Measurements from ENCODE around the gene ATP2B1.
"Not testable (repeated sequence)": the region's sequence is repeated elsewhere in the genome, so short reads cannot be mapped to it uniquely, and the experiment has no call there.

ATP2B1 gene

DNA sequence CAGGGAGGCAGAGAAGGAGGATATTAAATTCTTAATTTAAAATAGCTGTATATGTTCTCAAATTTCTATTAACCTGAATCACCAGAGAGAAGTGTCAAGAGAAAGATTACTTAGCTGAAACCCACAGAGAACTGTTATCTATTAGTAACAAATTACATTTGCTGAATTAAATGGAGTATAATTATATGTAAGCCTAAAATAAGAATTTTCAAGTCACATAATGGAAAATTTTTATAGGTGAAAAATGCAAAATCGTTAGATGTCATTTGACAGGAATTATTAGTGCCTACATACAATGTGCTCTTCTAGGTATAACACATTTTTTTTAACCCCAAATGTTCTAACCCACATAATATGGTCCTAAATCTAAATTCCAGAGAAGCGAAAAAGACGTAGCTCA, 4.1 kb upstream of the ATP2B1 start:
- no peak for DNase-seq

DNA sequence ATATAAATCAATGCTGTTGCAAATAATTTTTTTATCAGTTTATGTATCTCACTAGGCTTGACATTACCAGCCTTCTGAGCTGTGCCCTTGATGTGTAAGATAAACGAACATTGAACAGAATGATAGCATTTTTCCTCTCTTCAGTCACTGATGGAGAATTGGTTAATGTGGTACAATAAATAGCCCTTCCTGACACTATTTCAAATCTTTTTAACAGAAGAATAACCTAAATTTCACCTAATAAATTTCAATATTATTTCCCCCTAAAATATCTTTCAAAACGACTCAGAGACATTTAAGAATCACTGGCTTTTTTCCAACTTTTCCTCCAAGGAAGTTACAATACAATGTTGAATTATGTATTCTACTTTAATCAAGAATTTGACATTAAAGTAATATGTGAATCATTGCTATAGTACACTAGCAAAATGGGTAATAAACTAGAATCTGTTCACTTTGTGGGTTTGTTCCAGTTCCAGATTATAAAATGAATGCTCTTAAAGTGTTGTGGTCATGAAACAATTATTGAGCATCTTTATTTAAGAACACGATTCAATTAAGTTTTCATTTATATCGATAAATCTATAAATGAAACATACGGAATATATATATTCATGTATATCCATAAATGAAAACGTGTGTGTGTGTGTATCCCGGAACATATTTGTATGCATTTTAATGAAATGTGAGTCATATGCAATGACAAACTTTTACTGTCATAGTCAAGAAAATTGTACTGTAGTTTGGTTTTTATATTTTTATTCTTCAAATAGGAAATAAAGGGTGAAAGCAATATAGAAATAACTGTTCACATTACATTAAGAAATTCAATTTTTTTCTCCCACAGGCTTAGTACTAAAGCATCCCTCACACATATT, 2.5 kb upstream of the ATP2B1 start:
- DNase-seq: no peak

DNA sequence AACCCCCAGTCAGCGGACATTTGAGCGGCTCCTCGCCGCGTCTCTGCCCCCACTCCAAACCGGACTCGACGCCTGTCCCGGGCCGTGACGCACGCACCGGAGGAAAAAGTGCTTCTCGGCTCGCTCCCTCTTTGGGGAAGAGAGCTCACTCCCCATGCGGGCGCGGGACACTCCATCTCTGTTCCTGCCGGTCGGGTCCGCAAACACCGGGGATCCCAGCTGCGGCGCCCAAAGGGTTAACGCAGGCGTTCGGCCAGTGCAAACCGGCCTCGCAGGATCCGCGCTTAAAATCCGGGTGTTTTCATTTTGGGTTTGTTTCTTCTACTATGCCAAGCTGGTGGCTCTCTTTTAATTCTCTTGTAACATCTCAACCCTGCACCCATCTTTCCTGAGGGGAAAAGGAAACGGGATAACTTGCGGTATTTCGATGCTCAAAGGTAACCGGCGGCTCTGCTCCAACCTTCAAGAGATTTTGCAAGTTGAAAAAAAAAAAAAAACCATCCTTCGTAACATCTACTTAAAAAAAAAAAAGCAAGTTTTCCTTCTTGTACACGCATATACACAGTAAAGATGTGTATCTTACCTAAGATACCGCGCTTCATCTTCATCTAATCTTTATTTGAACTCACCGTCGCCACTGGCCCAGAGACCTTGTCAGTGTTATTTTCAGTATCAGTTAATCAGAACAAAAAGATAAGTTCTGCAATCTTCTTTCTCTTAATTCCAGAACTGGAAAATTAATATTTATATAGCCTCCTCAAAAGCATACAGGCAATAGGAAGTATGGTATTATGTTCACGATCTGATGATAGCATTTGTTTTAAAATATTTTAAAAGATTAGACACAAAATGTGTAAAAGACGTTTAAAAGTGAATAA, 1.6 kb upstream of the ATP2B1 start:
- peak; percentile 58 for DNase-seq

DNA sequence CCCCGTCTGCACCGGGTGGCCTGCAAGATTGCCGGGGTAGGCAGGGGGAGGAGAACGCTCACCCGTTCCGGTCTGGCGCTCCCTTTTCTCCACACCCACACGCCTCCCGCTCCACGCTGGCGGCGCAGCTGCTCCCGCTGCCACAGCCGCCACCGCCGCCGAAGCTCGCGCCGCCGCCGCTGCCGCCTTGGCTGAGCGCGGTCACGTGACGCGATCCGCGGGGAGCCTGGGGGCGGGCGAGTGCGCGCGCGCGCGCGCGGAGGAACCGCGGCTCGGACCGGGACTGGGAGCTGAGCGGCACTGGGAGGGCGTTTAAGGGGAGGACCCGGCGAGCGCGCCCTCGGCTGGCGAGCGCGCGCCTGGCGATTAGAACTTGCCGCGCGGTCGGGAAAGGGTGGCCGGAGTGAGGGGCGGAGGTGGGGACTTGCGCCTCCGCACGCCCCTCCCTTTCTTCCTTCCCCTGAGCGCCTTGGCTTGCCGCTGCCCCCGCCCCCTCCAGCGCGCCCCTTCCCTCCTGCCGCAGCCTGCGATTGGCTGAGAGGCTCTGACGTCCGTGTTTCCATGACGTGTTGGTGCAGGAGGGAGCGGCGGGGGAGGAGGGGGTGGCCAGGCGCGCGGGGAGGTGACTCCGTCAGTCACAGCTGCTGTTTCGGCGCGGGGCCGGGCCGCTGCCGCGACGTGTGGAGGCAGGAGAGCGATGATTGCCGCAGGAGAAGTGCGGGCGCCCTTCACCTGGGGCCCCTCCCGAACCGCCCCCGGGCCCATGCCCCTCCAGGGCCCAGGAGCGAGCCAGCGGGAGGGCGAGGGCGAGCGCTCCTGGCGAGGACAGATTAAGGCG, 738 bp upstream of the ATP2B1 start:
- peak; percentile 99 for DNase-seq

DNA sequence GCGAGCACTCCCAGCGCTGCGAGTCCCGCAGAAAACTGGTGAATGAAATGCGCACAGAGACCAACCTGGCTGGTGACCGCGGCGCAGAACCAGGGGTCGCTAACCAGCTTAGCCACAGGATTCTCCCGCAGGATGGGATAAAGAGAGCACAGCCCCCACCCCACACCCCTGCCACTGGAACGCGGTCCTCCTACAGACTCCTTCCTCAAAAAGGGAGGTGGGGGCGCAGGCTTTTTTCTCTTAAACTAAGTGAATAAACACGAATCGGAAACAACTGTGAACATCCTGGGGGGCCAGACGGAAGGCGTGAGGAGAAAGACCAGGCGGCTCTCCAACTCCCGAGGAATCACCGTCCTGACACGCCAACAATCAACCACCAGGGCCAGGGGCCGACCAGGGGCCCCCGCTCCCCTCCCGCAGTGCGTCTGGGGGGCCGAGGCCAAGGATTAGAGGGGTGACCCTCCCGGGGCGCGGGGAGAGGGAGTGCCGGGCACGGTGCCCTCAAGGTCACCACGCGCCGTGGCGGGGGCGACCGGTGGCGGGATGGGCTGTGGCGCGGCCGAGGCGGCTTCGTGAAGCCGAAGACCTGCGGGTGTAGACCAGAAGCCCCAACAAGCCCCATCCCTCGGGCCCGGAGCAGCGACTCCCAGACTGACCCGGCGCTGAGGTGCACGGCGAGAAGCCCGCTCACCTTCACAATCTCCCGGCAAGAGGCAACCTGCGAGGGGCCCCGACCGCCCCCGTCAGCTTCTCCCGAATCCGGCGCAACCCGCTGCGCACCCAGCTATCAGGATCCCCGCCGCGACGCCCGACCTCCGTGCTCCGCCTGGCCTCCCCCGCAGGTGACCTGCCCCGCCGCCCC, 704 bp downstream of the ATP2B1 start:
- peak; percentile 28 for DNase-seq

DNA sequence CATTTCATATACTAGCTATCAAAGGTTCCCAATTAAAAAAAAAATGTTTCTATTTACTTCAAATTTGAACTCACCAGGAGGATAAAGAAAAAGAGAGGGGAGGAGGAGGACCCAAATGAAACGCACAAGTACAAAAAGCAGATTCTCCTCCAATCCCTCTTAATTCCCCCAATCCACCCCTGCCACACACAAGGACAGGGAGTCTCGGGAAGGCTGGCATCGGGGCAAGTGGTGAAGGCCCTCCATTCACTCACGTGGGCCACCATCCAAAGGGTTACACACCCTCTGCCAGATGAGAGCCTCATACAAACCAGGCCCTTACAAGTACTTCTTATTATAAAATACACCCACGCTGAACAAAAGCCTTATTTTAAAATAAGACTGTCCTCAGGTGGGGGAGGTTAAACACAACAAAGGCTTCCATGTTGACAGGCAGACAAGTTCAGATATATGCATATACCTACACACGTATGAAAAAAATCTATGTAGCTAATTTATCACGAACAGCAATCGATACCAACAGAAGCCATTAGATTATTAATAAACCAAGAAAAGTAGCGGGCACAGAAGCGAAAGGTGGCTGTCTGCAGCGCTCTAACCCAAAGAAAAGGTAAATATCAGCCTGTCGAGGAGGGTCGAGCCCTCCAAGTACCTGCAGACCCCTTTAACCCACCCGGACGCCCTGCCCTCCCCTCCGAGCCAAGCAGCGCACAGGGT, 1.5 kb downstream of the ATP2B1 start:
- DNase-seq: peak; percentile 37

DNA sequence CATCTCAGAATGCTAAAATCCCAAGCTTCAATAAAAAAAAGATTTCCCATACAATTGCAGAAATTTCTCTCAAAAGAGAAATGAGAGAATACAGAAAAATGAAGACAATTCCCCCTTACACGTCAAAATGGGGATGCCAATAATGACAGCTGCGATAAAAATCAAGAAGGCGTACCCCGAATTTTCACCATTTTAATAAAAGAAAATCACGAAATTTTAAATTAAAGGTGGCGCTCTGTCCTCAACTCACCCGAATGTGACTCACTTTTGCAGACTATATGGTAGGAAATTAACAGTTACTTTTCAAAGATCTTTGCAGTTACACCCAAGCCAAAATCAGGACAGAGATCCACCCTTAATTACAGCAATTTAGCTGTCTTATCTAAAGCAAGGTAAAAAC, 2.1 kb downstream of the ATP2B1 start:
- DNase-seq: no peak

DNA sequence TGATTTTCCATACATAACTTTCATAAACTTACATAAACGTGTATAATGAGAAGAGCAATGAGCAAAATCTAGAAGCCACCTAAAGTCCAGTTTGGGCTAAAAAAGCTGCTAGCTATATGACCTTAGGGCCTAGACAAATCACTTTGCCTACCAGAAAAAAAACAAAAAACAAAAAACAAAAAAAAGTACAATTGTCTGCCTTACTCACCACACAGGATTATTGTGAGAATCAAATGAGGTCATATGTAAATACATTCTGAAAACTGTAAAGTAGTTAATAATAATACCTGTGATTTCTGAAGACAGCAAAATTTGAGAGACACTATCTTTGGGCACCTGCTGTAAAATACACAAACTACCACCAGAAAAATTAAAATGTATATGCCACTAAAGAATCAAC, 4.2 kb downstream of the ATP2B1 start:
- DNase-seq: no peak

DNA sequence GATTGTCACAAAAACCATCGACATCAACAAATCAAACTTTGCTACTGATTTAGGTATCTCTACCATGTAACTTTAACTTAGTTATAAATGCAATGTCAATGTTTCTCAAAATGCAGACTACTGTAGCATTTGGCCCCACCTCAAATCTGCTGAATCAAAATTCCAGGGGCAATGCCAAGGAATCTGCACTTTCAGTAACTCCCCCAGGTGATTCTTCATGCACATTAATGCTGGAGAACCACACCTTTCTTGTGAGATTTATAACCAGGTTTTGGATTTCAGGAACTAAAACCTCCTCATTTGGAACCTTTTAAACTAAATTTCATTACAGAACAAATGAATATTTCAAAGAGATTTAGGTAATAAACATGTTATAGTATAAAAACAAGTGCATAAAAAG, 4.9 kb downstream of the ATP2B1 start:
- DNase-seq: no peak

DNA sequence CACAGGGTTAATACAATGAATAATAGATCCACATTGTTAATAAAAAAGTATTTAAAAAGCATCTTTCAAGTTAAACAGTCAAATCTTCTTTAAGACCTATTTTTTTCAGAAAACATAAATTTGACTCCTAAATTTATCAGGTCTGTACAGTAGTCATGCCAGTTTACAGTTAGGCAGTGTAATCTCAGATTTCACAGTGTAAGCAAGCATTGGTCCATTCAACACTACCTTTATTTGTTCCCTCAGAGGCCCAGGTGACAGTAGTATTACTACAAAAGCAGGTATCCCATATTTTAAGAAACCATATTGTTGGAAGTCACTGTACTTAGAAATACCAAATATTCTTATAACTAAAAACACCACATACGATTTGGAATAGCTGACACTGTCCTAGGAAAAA, 6.1 kb downstream of the ATP2B1 start:
- DNase-seq: no peak

DNA sequence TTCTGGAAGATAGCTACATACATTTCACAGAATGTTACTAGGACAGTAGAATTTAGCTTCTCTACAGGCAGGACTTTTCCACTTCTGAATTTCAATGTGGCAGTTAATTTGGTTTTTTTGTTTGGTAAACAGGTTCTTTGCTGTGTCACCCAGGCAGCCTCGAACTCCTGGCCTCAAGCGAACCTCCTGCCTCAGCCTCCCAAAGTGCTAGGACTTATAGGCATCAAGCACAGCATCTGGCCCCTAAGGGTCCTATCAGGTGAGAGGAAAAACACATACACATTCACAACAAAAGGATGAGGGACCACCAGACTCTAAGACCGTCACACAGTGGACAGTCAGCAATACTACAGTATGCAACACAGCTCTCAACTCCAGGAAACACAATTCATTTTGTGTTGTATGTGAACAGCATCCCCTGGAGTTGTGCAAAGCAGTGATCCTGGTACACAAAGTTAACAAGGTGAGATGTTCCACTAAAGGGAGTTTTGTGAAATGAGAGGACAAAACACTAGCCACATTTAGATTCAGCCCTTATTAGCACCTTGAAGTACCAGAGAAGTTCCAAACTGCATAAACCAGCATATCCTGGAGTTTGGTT, 6.9 kb downstream of the ATP2B1 start:
- DNase-seq: no peak

DNA sequence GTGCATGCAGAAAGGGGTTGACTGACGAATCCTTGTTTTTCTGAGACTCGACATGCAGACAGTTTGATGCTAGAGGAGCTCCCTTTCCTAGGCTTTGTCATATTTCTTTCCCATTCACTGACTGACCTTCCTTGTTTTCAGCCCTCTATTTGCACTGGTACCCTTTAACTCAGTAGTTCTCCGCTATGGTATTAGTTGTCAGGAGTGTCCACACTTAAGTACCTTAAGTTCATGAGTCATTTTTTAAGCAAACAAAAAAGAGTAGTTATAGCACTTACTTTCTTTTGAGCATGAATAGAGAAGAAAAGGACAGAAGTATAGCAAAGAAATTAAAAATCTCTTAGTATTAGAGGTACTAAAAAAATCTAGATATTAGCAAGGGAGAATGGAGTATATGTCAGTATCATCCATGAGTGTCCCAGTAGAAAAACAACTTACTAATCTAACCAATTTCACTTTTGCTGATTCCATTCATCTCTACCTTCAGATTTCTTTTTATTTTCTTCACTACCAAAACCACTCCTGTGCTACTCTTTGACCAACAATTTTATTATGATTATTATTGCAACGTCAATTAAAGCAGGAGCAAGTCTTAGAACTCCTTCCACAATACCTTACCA, 8.3 kb downstream of the ATP2B1 start:
- no peak for DNase-seq

DNA sequence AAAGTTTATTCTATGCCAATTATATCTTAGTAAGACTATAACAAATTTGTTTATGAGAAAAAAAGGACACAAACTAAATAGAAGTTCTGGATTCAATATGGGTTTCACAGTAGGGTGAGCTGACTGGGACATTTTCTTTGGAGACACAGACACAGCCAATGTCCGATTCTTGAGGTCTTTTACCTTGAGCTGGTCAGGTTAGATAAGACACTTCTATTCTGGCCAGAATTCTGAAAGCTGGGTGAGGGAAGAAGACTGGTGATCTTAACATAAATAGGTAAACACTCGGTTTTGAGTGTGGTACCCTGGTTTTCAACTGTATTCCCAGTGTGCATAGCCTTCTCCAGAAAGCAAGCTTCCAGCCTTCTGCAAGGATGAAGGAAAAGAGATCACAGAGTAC, 10.0 kb downstream of the ATP2B1 start:
- DNase-seq: no peak

DNA sequence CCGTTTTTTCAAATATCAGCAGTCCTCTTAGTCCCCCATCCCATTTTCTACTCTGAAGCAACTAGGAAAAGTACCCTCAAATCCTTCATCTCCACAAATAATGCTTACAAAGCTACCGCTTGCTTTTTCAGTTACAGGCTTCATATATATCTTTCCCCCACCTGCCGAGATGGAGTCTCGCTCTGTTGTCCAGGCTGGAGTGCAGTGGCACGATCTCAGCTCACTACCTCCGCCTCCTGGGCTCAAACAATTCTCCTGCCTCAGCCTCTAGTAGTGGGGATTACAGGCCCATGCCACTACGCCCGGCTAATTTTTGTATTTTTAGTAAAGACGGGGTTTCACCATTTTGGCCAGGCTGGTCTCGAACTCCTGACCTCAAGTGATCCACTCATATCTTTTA, 10.9 kb downstream of the ATP2B1 start:
- DNase-seq: not testable (repeated sequence)

DNA sequence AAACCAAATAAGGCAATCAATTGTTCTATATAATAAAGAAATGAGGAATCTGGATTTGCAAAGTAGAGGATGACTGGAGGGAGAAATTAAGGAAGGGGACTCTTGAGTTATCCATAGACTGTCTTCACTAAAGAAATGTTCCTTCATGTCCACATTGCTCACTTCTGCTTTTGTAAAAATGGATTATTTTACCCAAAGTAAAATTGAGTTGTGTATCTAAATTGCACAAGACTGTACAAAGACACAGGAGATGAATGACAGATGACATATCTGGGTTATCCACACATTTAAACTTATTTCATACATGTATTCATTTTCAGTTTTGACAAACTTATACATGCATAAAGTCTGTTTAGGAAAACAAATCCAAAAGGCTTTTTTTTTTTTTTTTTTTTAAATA, 11.3 kb downstream of the ATP2B1 start:
- no peak for DNase-seq

DNA sequence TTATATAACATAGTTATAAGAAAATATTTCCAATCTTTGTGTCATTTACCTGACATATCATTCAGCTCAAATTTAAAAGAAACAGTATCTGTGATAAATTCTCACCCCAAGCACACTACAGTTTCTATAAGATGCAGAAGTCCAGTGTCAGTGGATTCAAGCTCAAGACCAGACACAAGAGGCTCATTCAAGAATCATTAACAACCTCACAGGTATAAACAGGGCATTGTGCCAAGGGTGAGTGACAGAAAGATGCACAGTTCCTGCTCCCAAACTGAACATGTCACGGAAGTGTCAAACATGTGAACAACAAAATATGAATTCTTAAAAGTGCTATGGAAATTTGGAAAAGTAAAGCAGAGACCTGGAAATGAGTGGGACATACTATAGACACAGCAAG, 12.8 kb downstream of the ATP2B1 start:
- DNase-seq: no peak

DNA sequence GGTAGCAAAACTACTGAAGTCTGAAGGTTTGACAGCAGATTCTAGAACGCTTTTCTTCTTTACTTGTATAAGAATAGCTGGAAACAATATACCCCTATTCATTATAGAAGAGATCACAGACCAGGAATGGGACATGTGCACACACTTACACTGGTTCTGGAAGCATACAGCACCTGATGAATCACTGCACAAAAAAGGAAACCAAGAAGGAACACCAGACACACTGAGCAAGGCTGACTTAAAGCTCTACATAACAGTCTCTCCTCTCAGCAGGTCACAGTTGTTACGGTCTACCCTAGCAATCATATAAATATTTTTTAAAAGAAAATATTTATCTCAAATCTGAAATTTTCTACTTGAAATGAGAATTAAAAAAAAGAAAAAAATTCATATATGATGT, 13.5 kb downstream of the ATP2B1 start:
- peak; percentile 46 for DNase-seq

DNA sequence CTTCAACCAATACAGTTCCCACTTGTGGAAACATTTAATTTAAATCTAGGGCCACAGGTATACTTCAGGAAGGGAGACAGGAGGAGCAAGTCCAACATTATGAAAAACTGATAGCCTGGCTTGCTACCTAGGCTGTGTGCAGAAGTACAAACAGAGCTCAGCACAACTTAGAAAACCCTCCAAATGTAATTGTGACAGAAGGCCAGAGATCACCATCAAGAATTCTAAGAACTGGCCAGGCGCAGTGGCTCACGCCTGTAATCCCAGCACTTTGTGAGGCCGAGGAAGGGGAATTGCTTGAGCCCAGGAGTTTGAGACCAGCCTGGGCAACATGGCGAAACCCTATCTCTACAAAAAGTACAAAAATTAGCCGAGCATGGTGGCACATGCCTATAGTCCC, 14.1 kb downstream of the ATP2B1 start:
- no peak for DNase-seq

DNA sequence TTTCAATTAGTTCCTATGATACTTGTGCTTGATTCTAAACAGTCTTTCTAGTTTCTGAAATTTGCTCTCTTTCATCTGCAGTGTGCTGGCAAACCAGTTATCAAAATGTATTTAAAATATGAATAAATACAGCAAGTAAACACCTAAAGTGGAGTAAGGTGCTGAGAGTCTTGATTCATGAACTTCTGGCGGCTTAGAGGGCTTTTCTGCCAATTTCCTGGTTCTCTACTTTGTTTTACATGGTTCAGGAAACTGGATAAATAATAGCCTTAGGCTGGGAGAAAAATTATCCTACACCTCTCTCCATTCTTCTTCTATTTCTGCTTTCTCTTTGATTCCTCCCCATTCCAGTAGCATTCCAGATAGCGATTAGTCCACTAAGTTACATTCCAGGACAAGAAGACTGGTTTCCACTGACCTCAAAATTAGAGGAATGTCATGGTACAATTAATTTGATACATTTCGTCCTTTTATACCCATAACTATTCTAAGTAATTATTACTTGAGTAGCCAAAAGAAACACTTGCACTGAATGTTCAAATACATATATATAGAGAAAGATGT, 14.9 kb downstream of the ATP2B1 start:
- DNase-seq: peak; percentile 28

DNA sequence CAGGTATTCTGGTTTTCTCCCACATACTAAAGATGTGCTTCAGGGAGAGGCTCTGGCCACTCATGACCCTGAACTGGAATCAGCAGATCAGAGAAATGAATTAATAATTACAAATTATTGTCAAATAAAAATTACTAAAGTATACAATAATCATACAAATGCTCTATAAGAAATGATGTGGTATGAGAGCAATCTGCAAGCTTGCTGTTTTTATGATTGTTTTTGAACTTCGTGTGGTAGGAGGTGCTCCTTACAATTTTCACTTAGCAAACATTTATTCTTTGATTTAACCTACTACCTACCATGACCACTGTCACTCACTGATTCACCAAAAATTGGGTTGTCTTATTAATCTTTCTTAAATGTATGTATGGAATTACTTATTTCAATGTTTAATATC, 16.2 kb downstream of the ATP2B1 start:
- DNase-seq: no peak
